Measurements from ENCODE around the gene ATP6V1G1.

ATP6V1G1 gene

GRCh38 chr9:114606597-114607207 is 19.1 kb downstream of the ATP6V1G1 start:
- TF ChIP-seq POLR2AphosphoS5 (IDR thresholded peaks at IDR 0.05; ENCODE audit: low read depth, low read length) (no peak), SIN3A (IDR thresholded peaks at IDR 0.05; ENCODE audit: borderline replicate concordance, insufficient read depth, low read length) (no peak), TAF1 (IDR thresholded peaks at IDR 0.05; ENCODE audit: borderline replicate concordance, insufficient read depth, low read length) (no peak), FOXP2 (optimal IDR thresholded peaks at IDR 0.05; ENCODE audit: borderline replicate concordance, extremely low read depth, extremely low read length, insufficient read depth) (no peak)
- TF ChIP-seq, protein P1, sequence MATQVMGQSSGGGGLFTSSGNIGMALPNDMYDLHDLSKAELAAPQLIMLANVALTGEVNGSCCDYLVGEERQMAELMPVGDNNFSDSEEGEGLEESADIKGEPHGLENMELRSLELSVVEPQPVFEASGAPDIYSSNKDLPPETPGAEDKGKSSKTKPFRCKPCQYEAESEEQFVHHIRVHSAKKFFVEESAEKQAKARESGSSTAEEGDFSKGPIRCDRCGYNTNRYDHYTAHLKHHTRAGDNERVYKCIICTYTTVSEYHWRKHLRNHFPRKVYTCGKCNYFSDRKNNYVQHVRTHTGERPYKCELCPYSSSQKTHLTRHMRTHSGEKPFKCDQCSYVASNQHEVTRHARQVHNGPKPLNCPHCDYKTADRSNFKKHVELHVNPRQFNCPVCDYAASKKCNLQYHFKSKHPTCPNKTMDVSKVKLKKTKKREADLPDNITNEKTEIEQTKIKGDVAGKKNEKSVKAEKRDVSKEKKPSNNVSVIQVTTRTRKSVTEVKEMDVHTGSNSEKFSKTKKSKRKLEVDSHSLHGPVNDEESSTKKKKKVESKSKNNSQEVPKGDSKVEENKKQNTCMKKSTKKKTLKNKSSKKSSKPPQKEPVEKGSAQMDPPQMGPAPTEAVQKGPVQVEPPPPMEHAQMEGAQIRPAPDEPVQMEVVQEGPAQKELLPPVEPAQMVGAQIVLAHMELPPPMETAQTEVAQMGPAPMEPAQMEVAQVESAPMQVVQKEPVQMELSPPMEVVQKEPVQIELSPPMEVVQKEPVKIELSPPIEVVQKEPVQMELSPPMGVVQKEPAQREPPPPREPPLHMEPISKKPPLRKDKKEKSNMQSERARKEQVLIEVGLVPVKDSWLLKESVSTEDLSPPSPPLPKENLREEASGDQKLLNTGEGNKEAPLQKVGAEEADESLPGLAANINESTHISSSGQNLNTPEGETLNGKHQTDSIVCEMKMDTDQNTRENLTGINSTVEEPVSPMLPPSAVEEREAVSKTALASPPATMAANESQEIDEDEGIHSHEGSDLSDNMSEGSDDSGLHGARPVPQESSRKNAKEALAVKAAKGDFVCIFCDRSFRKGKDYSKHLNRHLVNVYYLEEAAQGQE (IDR thresholded peaks at IDR 0.05; ENCODE audit: insufficient read depth in 1 of 2, low read depth in 2 of 2, low read length in 2 of 2), result no peak

DNA sequence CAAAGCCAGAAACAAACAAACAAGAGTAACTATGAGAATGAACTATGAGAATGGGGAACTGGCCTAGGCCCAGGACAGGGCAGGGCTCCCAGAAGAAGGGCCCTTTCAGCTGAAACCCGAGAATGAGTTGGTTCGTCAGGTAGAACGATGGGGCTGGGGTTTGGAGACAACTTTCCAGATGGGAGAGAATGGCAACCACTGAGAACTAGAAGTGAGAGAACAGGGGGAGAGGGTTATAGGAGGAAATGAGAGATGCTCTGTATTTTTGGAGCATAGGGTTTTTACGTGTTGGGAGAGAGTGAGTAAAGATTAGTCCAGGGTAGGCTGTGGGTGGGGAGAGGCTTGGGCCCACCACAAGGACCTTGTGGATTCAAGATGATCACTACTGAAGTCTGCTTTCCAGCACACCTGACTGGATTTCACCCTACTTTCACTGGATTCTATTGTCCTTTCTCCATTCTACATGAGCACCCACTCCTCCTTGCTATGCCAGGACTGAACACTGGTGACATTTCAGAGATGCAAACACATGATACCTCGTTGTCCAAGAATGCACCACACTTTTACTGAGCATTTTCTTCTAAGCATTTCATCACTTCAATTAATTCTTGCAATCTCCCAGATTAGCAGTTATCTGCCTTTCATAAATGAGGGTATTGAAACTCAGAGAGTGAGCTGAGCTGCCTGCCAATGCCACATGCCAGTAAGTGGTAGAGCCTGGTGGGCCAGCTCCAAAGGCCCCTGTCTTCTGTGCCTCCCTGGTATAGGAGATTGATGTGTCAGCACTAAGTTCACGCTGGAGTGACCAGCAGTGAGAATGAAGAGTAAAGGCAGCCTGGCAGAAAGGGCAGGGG is 20.3 kb downstream of the ATP6V1G1 start:
- TF ChIP-seq POLR2AphosphoS5 (IDR thresholded peaks at IDR 0.05; ENCODE audit: low read depth, low read length), result no peak
- TF ChIP-seq, protein P1 (IDR thresholded peaks at IDR 0.05; ENCODE audit: insufficient read depth in 1 of 2, low read depth in 2 of 2, low read length in 2 of 2), result no peak

- TF ChIP-seq SIN3A (IDR thresholded peaks at IDR 0.05; ENCODE audit: borderline replicate concordance, insufficient read depth, low read length) (no peak), FOXP2 (optimal IDR thresholded peaks at IDR 0.05; ENCODE audit: borderline replicate concordance, extremely low read depth, extremely low read length, insufficient read depth) (no peak), TAF1 (IDR thresholded peaks at IDR 0.05; ENCODE audit: borderline replicate concordance, insufficient read depth, low read length) (no peak), POLR2AphosphoS5 (IDR thresholded peaks at IDR 0.05; ENCODE audit: low read depth, low read length) (no peak)
- TF ChIP-seq, protein P1 (IDR thresholded peaks at IDR 0.05; ENCODE audit: insufficient read depth in 1 of 2, low read depth in 2 of 2, low read length in 2 of 2), result no peak
Measured at GRCh38 chr9:114608525-114608796, 20.9 kb downstream of the ATP6V1G1 start.

DNA sequence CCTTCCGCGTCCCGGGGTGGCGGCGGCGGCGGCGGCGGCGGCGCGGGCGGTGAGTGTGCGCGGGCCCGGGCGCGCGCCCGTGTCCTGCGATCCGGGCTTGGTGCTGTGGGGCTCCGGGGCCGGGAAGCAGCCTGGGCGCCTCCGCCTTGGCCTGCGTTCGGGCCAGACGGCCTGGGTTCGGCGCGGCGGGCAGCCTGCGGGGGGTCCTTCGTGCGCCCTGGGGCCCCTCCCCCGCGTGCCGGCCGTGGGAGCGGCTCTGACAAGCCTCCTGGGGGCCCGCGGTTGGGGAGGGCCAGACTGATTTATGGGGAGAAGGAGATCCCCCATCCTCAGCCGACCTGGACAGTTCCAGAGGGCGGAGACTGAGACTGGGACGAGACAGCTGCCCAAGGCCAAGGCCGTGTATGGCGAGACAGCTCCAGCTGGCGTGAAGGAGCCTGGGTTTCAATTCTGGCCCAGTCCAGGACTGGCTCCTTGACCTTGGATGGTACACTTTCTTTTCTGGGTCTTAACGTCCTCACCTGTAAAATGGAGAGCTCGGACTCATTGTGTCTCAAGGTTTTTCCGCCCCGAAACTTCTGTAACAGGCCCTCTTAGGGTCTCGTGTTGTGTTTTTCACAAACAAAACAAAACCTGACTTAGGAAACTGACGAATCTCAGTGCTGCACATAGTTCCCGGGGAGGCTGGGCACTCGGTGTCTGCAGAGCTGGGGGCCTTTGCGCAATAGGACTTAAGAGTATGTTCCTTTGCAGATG is 24.1 kb downstream of the ATP6V1G1 start:
- no peak for TF ChIP-seq TAF1 (IDR thresholded peaks at IDR 0.05; ENCODE audit: borderline replicate concordance, insufficient read depth, low read length)
- TF ChIP-seq, protein P1 (IDR thresholded peaks at IDR 0.05; ENCODE audit: insufficient read depth in 1 of 2, low read depth in 2 of 2, low read length in 2 of 2), result peak; percentile 55 to 73; a peak in 3 of 4 replicates
